ENCODE data around the gene FXYD6.

FXYD6 gene

GRCh38 chr11:117883063-117883462, 6.6 kb upstream of the FXYD6 start:
- Histone ChIP-seq H3K4me3 (ENCODE audit: low read depth in 1 of 2, low read length in 1 of 2) (no peak overlapping the region), H3K9me3 (no peaks in the 10 kb centered on the region), H3K4me1 (ENCODE audit: control insufficient read depth in 1 of 2, insufficient read depth in 1 of 2, low read depth in 1 of 2, low read length in 1 of 2) (no peaks in the 10 kb centered on the region), H3K27ac (no peak overlapping the region), H3K36me3 (no peaks in the 10 kb centered on the region), H3K27me3 (peaks cover 57% of the 10 kb centered on the region)
- TF ChIP-seq CTCF (IDR thresholded peaks at IDR 0.05): no peak

- Histone ChIP-seq H3K4me3 (ENCODE audit: low read depth in 1 of 2, low read length in 1 of 2) (no peak overlapping the region), H3K9me3 (no peaks in the 10 kb centered on the region), H3K27me3 (peaks cover 63% of the 10 kb centered on the region), H3K4me1 (ENCODE audit: control insufficient read depth in 1 of 2, insufficient read depth in 1 of 2, low read depth in 1 of 2, low read length in 1 of 2) (no peaks in the 10 kb centered on the region), H3K27ac (no peak overlapping the region), H3K36me3 (no peaks in the 10 kb centered on the region)
- TF ChIP-seq CTCF (IDR thresholded peaks at IDR 0.05): no peak
These were observed 6.0 kb upstream of the FXYD6 start for GRCh38 chr11:117882311-117882905.

DNA sequence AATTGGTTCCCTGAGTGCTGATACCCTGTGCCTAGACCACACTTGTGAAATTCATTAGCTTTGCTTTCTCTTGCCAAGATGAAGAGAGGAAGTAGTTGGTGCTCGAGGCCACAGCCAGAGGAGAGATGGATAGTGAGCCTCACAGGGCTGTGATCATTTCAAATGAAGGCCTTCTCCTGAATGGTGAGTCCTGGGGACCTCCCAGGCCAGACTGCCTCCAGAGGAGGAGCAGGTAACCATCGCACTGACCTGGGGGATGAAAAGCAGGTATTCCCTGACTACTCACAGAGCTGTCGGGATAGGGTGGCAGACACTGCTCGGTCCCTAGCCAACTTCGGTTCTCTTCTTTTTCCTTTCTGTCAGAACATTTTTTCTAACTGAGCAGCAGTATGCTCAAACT, 4.8 kb upstream of the FXYD6 start:
- no peaks in the 10 kb centered on the region for H3K36me3 ChIP-seq
- no peaks in the 10 kb centered on the region for H3K9me3 ChIP-seq
- no peaks in the 10 kb centered on the region for H3K4me1 ChIP-seq (ENCODE audit: control insufficient read depth in 1 of 2, insufficient read depth in 1 of 2, low read depth in 1 of 2, low read length in 1 of 2)
- no peak overlapping the region for H3K4me3 ChIP-seq (ENCODE audit: low read depth in 1 of 2, low read length in 1 of 2)
- no peak for TF ChIP-seq CTCF (IDR thresholded peaks at IDR 0.05)
- peaks cover 75% of the 10 kb centered on the region for H3K27me3 ChIP-seq
- no peak overlapping the region for H3K27ac ChIP-seq

GRCh38 chr11:117879516-117880480, 3.3 kb upstream of the FXYD6 start:
- no peaks in the 10 kb centered on the region for H3K4me1 ChIP-seq (ENCODE audit: control insufficient read depth in 1 of 2, insufficient read depth in 1 of 2, low read depth in 1 of 2, low read length in 1 of 2)
- no peaks in the 10 kb centered on the region for H3K36me3 ChIP-seq
- no peak for TF ChIP-seq CTCF (IDR thresholded peaks at IDR 0.05)
- H3K27me3 ChIP-seq: peaks cover 90% of the 10 kb centered on the region
- H3K4me3 ChIP-seq (ENCODE audit: low read depth in 1 of 2, low read length in 1 of 2): no peak overlapping the region
- H3K9me3 ChIP-seq: no peaks in the 10 kb centered on the region
- H3K27ac ChIP-seq: no peak overlapping the region

DNA sequence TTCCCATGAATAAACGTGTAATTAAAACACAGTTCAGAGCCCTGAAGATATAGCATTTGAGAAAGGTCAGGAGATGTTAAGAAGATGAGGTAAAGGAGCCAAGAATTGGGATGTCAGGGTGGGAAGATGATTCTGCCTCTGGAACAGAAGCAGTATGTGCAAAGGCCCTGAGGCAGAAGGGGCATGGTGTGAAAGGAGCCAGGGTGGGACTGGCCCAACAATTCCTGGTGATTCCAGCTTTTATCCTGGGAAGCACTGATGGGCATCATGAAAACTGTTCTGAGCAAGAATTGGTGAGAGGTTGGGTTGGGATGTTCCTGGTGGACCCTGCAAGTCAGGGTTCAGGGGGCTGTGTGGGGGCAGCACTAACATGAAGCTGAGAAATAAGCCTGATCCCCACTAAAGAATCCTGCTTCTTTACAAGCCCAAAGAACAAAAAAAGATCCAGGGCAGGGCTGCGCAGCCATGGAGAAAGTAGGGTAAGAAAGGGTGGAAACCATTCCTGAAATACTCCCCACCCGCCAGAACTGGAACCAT, 2.5 kb upstream of the FXYD6 start:
- TF ChIP-seq CTCF (IDR thresholded peaks at IDR 0.05): no peak
- Histone ChIP-seq H3K4me3 (ENCODE audit: low read depth in 1 of 2, low read length in 1 of 2) (no peak overlapping the region), H3K4me1 (ENCODE audit: control insufficient read depth in 1 of 2, insufficient read depth in 1 of 2, low read depth in 1 of 2, low read length in 1 of 2) (peaks cover 5 to 6% of the 10 kb centered on the region in 2 experiments), H3K9me3 (no peaks in the 10 kb centered on the region), H3K36me3 (no peaks in the 10 kb centered on the region), H3K27me3 (peaks cover 98% of the 10 kb centered on the region), H3K27ac (no peak overlapping the region)
